A673 (cell line): ENCODE data around the gene ENSA. TPM values are rescaled to one million over a fixed set of nuclear protein-coding genes. Genes with fewer than 3 reads are reported as not detected.

Source experiments
- BruUV-seq: library from RNA; stranded (reverse); fragments of 400-500 nt; replicated peaks from 2 replicates; lab custom pipeline; 2021; lab: Mats Ljungman, UMichigan
- CTCF ChIA-PET: fragments of 300-600 bp; sonication (Branson Sonifier 250); formaldehyde crosslinking; loops from one replicate; lab custom pipeline; 2022; ENCODE audit warnings: antibody characterized with exemption; lab: Charles Lee
- POLR2A ChIA-PET: fragments of 300-600 bp; sonication (Branson Sonifier 250); formaldehyde crosslinking; loops from one replicate; lab custom pipeline; 2022; ENCODE audit warnings: antibody characterized with exemption; ENCODE audit not compliant: low non-redundant PET; lab: Charles Lee
- DNase-seq: peaks from one replicate; pipeline ENCODE4 v3.0.0-alpha.2; 2015; ENCODE audit warnings: low spot score
- H3K27ac ChIP-seq: fragments of 200-600 bp; sonication (generic); 2 replicates; pipeline ENCODE4 v1.5.1; 2016; ENCODE audit warnings: mixed run types, low read depth, mild to moderate bottlenecking, mixed read lengths, antibody characterized with exemption, low read length; ENCODE audit not compliant: poor library complexity, severe bottlenecking
- H3K27me3 ChIP-seq: fragments of 200-600 bp; sonication (generic); replicated peaks from 2 replicates; pipeline ENCODE4 v1.6.1; 2017; ENCODE audit warnings: mixed run types, low read depth, mild to moderate bottlenecking, mixed read lengths, antibody characterized with exemption, low read length; ENCODE audit not compliant: insufficient read depth, poor library complexity
- H3K36me3 ChIP-seq: fragments of 200-600 bp; sonication (generic); 2 replicates; pipeline ENCODE4 v1.6.1; 2016; ENCODE audit warnings: mixed run types, mild to moderate bottlenecking, mixed read lengths, antibody characterized with exemption, low read length; ENCODE audit not compliant: insufficient read depth, poor library complexity, severe bottlenecking
- H3K4me1 ChIP-seq: fragments of 200-600 bp; sonication (generic); 2 replicates; pipeline ENCODE4 v1.6.1; 2017; ENCODE audit warnings: mixed run types, mild to moderate bottlenecking, mixed read lengths, antibody characterized with exemption, low read length; ENCODE audit not compliant: insufficient read depth, poor library complexity, severe bottlenecking
- H3K4me3 ChIP-seq: fragments of 200-600 bp; sonication (generic); 2 replicates; pipeline ENCODE4 v1.5.1; 2016; ENCODE audit warnings: low read depth, mixed run types, mild to moderate bottlenecking, mixed read lengths, low read length; ENCODE audit not compliant: poor library complexity, severe bottlenecking
- H3K9me3 ChIP-seq: fragments of 200-600 bp; sonication (generic); 2 replicates; pipeline ENCODE4 v1.6.1; 2016; ENCODE audit warnings: mixed run types, low read depth, mild to moderate bottlenecking, mixed read lengths, antibody characterized with exemption, low read length; ENCODE audit not compliant: poor library complexity, severe bottlenecking
- EZH2 ChIP-seq: fragments of 200-600 bp; sonication (generic); IDR thresholded peaks from 2 replicates; pipeline ENCODE4 v1.6.1; 2017; ENCODE audit warnings: borderline replicate concordance, low read depth, mild to moderate bottlenecking, mixed read lengths, antibody characterized with exemption, low read length; ENCODE audit not compliant: poor library complexity, severe bottlenecking
- intact Hi-C: fragments of 100-400 bp; cut with micrococcal nuclease; formaldehyde crosslinking; loops from one replicate; pipeline ENCODE4 v1.10.0; 2022; ENCODE audit not compliant: unreplicated experiment
- total RNA-seq: library from RNA; stranded (reverse); gene quantifications from 2 replicates; pipeline ENCODE4 v1.2.3, GENCODE V29; 2021
- TF ChIP-seq, protein P1 (sequence below): fragments of 300-800, 200-600 bp; sonication (generic); conservative IDR thresholded peaks from 2 replicates; pipeline ENCODE4 v1.5.1; 2017; ENCODE audit warnings: low read depth, mild to moderate bottlenecking, antibody characterized with exemption, low read length, moderate library complexity, mixed read lengths

The ENSA gene
- total RNA-seq, 1 experiment from 2014 or later: 237 TPM

DNA sequence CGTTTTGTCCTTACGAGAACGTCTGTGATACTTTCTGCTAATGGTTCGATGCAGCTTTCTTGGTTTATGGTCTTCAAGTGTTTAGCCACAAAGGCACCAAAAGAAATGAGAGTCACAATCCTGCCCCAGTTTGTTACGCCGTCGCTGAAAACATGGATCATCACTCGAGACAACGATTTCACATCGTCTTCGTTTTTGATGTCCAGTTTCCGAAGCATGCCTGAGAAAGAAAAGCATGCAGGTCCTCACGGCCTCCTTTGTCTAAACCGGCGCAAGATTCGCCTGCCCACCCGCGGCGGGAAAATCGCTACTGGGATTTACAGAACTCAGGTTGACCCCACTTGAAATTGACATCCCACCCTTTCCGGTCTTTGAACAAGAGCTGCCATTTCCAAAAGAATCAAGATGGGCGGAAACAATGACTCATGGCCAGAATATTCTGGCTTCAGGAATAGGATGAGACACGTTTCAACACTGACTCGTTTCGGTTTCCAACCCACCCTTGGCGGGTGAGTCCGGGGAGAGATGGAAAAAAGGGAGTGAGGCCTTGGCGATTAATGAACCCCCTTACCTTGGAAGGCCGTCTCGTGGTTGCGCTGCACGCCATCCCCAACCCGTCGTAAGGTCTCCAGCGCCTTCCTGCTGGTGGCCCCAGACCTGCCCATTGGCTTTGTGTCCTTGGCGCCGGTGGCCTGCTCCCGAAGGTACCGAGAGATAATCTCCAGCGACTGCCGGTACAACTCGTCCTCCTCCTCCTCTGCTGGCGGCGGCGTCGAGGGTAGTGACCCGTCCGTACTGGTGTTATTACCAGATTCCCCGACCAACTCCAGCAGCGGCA is 50.9 kb downstream of the ENSA start:
- no peak for TF ChIP-seq EZH2
- TF ChIP-seq, protein P1, sequence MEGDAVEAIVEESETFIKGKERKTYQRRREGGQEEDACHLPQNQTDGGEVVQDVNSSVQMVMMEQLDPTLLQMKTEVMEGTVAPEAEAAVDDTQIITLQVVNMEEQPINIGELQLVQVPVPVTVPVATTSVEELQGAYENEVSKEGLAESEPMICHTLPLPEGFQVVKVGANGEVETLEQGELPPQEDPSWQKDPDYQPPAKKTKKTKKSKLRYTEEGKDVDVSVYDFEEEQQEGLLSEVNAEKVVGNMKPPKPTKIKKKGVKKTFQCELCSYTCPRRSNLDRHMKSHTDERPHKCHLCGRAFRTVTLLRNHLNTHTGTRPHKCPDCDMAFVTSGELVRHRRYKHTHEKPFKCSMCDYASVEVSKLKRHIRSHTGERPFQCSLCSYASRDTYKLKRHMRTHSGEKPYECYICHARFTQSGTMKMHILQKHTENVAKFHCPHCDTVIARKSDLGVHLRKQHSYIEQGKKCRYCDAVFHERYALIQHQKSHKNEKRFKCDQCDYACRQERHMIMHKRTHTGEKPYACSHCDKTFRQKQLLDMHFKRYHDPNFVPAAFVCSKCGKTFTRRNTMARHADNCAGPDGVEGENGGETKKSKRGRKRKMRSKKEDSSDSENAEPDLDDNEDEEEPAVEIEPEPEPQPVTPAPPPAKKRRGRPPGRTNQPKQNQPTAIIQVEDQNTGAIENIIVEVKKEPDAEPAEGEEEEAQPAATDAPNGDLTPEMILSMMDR: no peak
- H3K9me3 ChIP-seq: no peaks in the 10 kb centered on the region
- ChIA-PET POLR2A (interaction anchor here (0.6 to 1.7 kb wide), 7 partner anchors 31 to 665 kb away, joined by 3 to 13 read pairs (median 3); partner anchors contain the start of gene ENSA), CTCF (interaction anchor here (0.6 to 1.8 kb wide), 5 partner anchors 40 to 349 kb away, joined by 3 to 8 read pairs (median 3); partner anchors contain the start of gene ENSA)
- H3K4me3 ChIP-seq: peak overlapping the region; percentile 90
- H3K4me1 ChIP-seq: peaks cover 26% of the 10 kb centered on the region
- H3K27me3 ChIP-seq: no peaks in the 10 kb centered on the region
- intact Hi-C loops: loop anchor here (2.0 kb wide), 2 partner anchors 42 to 50 kb away; partner anchors contain the start of gene ENSA
- DNase-seq: peak; percentile 93
- no TSS peak for BruUV-seq
- H3K36me3 ChIP-seq: peaks cover 49% of the 10 kb centered on the region
- peak overlapping the region; percentile 98 for H3K27ac ChIP-seq

- peak overlapping the region; percentile 90 for H3K4me3 ChIP-seq
- H3K36me3 ChIP-seq: peaks cover 56% of the 10 kb centered on the region
- no peaks in the 10 kb centered on the region for H3K27me3 ChIP-seq
- TF ChIP-seq, protein P1: no peak
- TF ChIP-seq EZH2: no peak
- H3K4me1 ChIP-seq: peaks cover 26% of the 10 kb centered on the region
- peak; percentile 46 for DNase-seq
- CTCF ChIA-PET: no interaction called here
- POLR2A ChIA-PET: interaction anchor here (0.6 to 0.7 kb wide), 3 partner anchors 9 to 149 kb away, joined by 3 to 4 read pairs (median 3); no protein-coding TSS in a partner anchor
- TSS peak; percentile 35 for BruUV-seq
- H3K9me3 ChIP-seq: no peaks in the 10 kb centered on the region
- intact Hi-C loops: loop anchor here (2.0 kb wide), 2 partner anchors 43 to 51 kb away; partner anchors contain the start of gene ENSA
- H3K27ac ChIP-seq: peak overlapping the region; percentile 98
Observed at GRCh38 chr1:150577557-150578271, 51.7 kb downstream of the ENSA start.

DNA sequence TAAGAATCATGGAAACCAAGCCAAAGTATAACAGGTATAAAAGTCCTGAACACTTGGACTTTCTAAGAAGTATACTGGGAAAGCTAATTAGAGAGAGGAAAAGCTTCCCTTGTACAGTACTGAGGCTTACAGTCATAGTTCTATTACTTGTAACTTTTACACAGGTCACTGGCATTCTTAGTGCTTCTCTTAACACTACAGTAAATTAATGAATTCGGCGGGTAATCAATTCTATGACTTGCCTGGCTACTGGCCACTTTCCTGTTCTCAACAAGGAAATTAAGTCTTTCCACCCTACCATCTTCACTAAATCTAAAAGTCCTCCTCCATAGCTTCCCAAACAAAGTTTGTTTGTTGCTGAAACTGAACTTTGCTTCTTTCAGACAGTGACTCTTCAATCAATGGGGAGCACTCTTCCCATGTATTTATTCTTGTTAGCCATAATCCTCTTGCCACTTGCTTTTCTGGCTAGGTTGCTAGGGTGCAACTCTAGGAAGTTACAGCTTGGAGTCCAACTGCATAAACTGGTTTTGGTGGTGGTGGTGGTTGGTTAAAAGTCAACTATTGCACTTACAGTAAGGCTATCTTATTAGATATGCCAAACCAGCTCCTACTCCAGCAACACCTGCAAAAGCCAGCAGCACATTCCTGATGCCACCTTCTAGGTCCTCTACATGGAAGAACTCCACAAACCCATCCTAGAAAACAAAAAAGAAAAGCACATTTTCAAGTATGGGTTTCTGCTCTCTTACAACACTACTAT is 52.4 kb downstream of the ENSA start:
- H3K36me3 ChIP-seq: peaks cover 64% of the 10 kb centered on the region
- BruUV-seq: no TSS peak
- POLR2A ChIA-PET: interaction anchor here (0.7 kb wide), 1 partner anchor 9 kb away, joined by 4 read pairs; no protein-coding TSS in a partner anchor
- TF ChIP-seq EZH2: no peak
- TF ChIP-seq, protein P1: no peak
- no peaks in the 10 kb centered on the region for H3K27me3 ChIP-seq
- no peaks in the 10 kb centered on the region for H3K9me3 ChIP-seq
- CTCF ChIA-PET: no interaction called here
- H3K27ac ChIP-seq: peak overlapping the region; percentile 98
- H3K4me3 ChIP-seq: peak overlapping the region; percentile 90
- intact Hi-C loops: no loop called here
- peaks cover 26% of the 10 kb centered on the region for H3K4me1 ChIP-seq
- no peak for DNase-seq
